HepG2 (cell line): ENCODE results near the gene CHST6. TPM values are rescaled to one million over a fixed set of nuclear protein-coding genes. Genes with fewer than 3 reads are reported as not detected.

Source experiments
- ELF1 ChIP-seq: sonication (generic); formaldehyde crosslinking; IDR thresholded peaks from 2 replicates; pipeline ENCODE4 v1.4.0; 2020; ENCODE audit warnings: missing genetic modification reagents
- FOXO1 ChIP-seq: sonication (generic); formaldehyde crosslinking; IDR thresholded peaks from 2 replicates; pipeline ENCODE4 v1.4.0; 2020; ENCODE audit warnings: missing genetic modification reagents
- GTF3A ChIP-seq: sonication (generic); formaldehyde crosslinking; conservative IDR thresholded peaks from 2 replicates; pipeline ENCODE4 v1.4.0; 2020; ENCODE audit warnings: mild to moderate bottlenecking, missing genetic modification reagents
- HMG20B ChIP-seq: conservative IDR thresholded peaks from 2 replicates; pipeline ENCODE4 v1.6.1; 2016; ENCODE audit warnings: missing genetic modification reagents, missing compliant biosample characterization
- HOXA3 ChIP-seq: sonication (generic); formaldehyde crosslinking; IDR thresholded peaks from 2 replicates; pipeline ENCODE4 v1.5.0; 2020; ENCODE audit warnings: missing genetic modification reagents
- MIER3 ChIP-seq: IDR thresholded peaks from 2 replicates; pipeline ENCODE4 v1.6.1; 2016; ENCODE audit warnings: missing compliant biosample characterization, borderline replicate concordance
- MZF1 ChIP-seq: sonication (generic); formaldehyde crosslinking; IDR thresholded peaks from 2 replicates; pipeline ENCODE4 v1.8.1; 2023; ENCODE audit warnings: mild to moderate bottlenecking, missing genetic modification reagents, borderline replicate concordance
- NKX3-1 ChIP-seq: sonication (generic); formaldehyde crosslinking; IDR thresholded peaks from 2 replicates; pipeline ENCODE4 v1.5.0; 2020; ENCODE audit warnings: missing genetic modification reagents
- RNF2 ChIP-seq: fragments of 450-650 bp; conservative IDR thresholded peaks from 2 replicates; pipeline ENCODE4 v1.6.1; 2016; ENCODE audit warnings: low read depth
- ZNF264 ChIP-seq: sonication (generic); formaldehyde crosslinking; IDR thresholded peaks from 2 replicates; pipeline ENCODE4 v1.4.0; 2020; ENCODE audit warnings: missing genetic modification reagents
- ZNF3 ChIP-seq: IDR thresholded peaks from 2 replicates; pipeline ENCODE4 v1.7.0; 2017; ENCODE audit warnings: inconsistent platforms
- ZNF337 ChIP-seq: sonication (generic); formaldehyde crosslinking; IDR thresholded peaks from 2 replicates; pipeline ENCODE4 v1.5.1; 2020; ENCODE audit warnings: missing genetic modification reagents, low read depth, mild to moderate bottlenecking, borderline replicate concordance
- ZNF383 ChIP-seq: sonication (generic); formaldehyde crosslinking; IDR thresholded peaks from 2 replicates; pipeline ENCODE4 v1.4.0; 2020; ENCODE audit warnings: missing genetic modification reagents, mild to moderate bottlenecking, borderline replicate concordance
- ZNF678 ChIP-seq: sonication (generic); formaldehyde crosslinking; IDR thresholded peaks from 2 replicates; pipeline ENCODE4 v1.4.0; 2020; ENCODE audit warnings: mild to moderate bottlenecking, missing genetic modification reagents
- ZNF691 ChIP-seq: sonication (generic); formaldehyde crosslinking; IDR thresholded peaks from 2 replicates; pipeline ENCODE4 v1.4.0; 2020; ENCODE audit warnings: missing genetic modification reagents, low read depth, mild to moderate bottlenecking, borderline replicate concordance
- polyA plus RNA-seq, 8 experiments: library from polyadenylated mRNA; depleted of rRNA in 3 of 8; stranded (reverse) in 7 of 8; unstranded in 1 of 8; fragments of >200 nt; fragmentation: Illumina TruSeq in 4 of 8; extraction: Trizol in 4 of 8; gene quantifications; 2 replicates each; pipeline versions ENCODE4 v1.2.1 to v1.2.3, GENCODE V29; 2011 to 2016; ENCODE audit warnings: low read depth in 4 of 8, missing spikeins in 1 of 8, mixed read lengths in 1 of 8; ENCODE audit not compliant: insufficient read depth in 1 of 8
- total RNA-seq, 5 experiments: library from RNA; depleted of rRNA; stranded (reverse); fragments of >200 nt; fragmentation: Illumina TruSeq; extraction: Trizol; gene quantifications; 2 replicates each; pipeline ENCODE4 v1.2.3, GENCODE V29; 2016; ENCODE audit warnings: low read depth in 1 of 5
- TF ChIP-seq, protein P1 (sequence below): sonication (generic); formaldehyde crosslinking; IDR thresholded peaks from 2 replicates; pipeline ENCODE4 v1.5.0; 2020; ENCODE audit warnings: missing genetic modification reagents
- TF ChIP-seq, protein P2 (sequence below): IDR thresholded peaks from 2 replicates; pipeline ENCODE4 v1.4.0; 2020; ENCODE audit warnings: mild to moderate bottlenecking, missing genetic modification reagents
- TF ChIP-seq, protein P3 (sequence below): IDR thresholded peaks from 2 replicates; pipeline ENCODE4 v1.6.1; 2016; ENCODE audit warnings: mild to moderate bottlenecking
- TF ChIP-seq, protein P4 (sequence below): sonication (generic); formaldehyde crosslinking; IDR thresholded peaks from 2 replicates; pipeline ENCODE4 v1.4.0; 2020; ENCODE audit warnings: mild to moderate bottlenecking, missing genetic modification reagents

CHST6 gene
- total and polyA plus RNA-seq, 2 of the 13 experiments (the other 11 are each of a cell fraction or from before 2014, with no cell fraction given): 0.18 to 0.91 TPM

DNA sequence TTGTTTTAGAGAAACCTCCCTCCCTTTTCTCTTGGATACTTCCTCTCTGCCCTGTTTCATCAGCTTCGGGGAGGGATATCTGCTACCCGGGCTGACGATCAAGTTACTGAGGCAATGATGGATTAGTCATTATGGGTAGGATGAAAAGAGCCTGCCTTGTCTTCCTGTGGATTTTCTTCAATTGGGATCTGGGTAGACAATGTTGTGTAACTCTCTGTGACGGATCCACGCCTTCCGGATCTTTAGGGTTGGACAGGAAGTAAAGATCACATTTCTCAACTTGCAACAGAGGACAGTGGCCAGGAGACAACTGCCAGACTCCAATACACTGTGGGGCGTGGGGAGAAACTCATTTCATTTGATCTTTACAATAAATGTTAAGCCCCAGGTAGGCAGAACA, 11.3 kb upstream of the CHST6 start (continued):
- TF ChIP-seq GTF3A (CRISPR knock-in tag): no peak
- TF ChIP-seq HMG20B (CRISPR knock-in tag): no peak
- no peak for TF ChIP-seq ZNF383 (CRISPR knock-in tag)
- no peak for TF ChIP-seq ZNF264
- TF ChIP-seq RNF2: no peak
- peak; percentile 77 for TF ChIP-seq ELF1 (CRISPR knock-in tag)
- TF ChIP-seq, protein P1, sequence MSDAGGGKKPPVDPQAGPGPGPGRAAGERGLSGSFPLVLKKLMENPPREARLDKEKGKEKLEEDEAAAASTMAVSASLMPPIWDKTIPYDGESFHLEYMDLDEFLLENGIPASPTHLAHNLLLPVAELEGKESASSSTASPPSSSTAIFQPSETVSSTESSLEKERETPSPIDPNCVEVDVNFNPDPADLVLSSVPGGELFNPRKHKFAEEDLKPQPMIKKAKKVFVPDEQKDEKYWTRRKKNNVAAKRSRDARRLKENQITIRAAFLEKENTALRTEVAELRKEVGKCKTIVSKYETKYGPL: peak; percentile 94
- no peak for TF ChIP-seq ZNF691 (CRISPR knock-in tag)
- TF ChIP-seq ZNF3 (CRISPR knock-in tag): no peak
- TF ChIP-seq MZF1 (CRISPR knock-in tag): no peak
- no peak for TF ChIP-seq ZNF337 (CRISPR knock-in tag)
- TF ChIP-seq, protein P2, sequence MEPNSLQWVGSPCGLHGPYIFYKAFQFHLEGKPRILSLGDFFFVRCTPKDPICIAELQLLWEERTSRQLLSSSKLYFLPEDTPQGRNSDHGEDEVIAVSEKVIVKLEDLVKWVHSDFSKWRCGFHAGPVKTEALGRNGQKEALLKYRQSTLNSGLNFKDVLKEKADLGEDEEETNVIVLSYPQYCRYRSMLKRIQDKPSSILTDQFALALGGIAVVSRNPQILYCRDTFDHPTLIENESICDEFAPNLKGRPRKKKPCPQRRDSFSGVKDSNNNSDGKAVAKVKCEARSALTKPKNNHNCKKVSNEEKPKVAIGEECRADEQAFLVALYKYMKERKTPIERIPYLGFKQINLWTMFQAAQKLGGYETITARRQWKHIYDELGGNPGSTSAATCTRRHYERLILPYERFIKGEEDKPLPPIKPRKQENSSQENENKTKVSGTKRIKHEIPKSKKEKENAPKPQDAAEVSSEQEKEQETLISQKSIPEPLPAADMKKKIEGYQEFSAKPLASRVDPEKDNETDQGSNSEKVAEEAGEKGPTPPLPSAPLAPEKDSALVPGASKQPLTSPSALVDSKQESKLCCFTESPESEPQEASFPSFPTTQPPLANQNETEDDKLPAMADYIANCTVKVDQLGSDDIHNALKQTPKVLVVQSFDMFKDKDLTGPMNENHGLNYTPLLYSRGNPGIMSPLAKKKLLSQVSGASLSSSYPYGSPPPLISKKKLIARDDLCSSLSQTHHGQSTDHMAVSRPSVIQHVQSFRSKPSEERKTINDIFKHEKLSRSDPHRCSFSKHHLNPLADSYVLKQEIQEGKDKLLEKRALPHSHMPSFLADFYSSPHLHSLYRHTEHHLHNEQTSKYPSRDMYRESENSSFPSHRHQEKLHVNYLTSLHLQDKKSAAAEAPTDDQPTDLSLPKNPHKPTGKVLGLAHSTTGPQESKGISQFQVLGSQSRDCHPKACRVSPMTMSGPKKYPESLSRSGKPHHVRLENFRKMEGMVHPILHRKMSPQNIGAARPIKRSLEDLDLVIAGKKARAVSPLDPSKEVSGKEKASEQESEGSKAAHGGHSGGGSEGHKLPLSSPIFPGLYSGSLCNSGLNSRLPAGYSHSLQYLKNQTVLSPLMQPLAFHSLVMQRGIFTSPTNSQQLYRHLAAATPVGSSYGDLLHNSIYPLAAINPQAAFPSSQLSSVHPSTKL (CRISPR knock-in tag): peak; percentile 81
- TF ChIP-seq, protein P3, sequence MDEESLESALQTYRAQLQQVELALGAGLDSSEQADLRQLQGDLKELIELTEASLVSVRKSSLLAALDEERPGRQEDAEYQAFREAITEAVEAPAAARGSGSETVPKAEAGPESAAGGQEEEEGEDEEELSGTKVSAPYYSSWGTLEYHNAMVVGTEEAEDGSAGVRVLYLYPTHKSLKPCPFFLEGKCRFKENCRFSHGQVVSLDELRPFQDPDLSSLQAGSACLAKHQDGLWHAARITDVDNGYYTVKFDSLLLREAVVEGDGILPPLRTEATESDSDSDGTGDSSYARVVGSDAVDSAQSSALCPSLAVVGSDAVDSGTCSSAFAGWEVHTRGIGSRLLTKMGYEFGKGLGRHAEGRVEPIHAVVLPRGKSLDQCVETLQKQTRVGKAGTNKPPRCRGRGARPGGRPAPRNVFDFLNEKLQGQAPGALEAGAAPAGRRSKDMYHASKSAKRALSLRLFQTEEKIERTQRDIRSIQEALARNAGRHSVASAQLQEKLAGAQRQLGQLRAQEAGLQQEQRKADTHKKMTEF (CRISPR knock-in tag): 0 out of 2 replicates have a peak, but pooled peaks have one; percentile 32
- TF ChIP-seq MIER3 (CRISPR knock-in tag): peak; percentile 48; the same call in 1 of the 2 replicates
- no peak for TF ChIP-seq ZNF678 (CRISPR knock-in tag)
- no peak for TF ChIP-seq NKX3-1 (CRISPR knock-in tag)
- TF ChIP-seq, protein P4, sequence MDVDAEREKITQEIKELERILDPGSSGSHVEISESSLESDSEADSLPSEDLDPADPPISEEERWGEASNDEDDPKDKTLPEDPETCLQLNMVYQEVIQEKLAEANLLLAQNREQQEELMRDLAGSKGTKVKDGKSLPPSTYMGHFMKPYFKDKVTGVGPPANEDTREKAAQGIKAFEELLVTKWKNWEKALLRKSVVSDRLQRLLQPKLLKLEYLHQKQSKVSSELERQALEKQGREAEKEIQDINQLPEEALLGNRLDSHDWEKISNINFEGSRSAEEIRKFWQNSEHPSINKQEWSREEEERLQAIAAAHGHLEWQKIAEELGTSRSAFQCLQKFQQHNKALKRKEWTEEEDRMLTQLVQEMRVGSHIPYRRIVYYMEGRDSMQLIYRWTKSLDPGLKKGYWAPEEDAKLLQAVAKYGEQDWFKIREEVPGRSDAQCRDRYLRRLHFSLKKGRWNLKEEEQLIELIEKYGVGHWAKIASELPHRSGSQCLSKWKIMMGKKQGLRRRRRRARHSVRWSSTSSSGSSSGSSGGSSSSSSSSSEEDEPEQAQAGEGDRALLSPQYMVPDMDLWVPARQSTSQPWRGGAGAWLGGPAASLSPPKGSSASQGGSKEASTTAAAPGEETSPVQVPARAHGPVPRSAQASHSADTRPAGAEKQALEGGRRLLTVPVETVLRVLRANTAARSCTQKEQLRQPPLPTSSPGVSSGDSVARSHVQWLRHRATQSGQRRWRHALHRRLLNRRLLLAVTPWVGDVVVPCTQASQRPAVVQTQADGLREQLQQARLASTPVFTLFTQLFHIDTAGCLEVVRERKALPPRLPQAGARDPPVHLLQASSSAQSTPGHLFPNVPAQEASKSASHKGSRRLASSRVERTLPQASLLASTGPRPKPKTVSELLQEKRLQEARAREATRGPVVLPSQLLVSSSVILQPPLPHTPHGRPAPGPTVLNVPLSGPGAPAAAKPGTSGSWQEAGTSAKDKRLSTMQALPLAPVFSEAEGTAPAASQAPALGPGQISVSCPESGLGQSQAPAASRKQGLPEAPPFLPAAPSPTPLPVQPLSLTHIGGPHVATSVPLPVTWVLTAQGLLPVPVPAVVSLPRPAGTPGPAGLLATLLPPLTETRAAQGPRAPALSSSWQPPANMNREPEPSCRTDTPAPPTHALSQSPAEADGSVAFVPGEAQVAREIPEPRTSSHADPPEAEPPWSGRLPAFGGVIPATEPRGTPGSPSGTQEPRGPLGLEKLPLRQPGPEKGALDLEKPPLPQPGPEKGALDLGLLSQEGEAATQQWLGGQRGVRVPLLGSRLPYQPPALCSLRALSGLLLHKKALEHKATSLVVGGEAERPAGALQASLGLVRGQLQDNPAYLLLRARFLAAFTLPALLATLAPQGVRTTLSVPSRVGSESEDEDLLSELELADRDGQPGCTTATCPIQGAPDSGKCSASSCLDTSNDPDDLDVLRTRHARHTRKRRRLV (CRISPR knock-in tag): no peak
- no peak for TF ChIP-seq FOXO1 (CRISPR knock-in tag)
- 0 out of 2 replicates have a peak, but pooled peaks have one; percentile 22 for TF ChIP-seq HOXA3
